ENCODE results near the gene EPS8L2.

- TF ChIP-seq CTCF (IDR thresholded peaks at IDR 0.05; ENCODE audit: poor library complexity) (no peak), EZH2phosphoT487 (IDR thresholded peaks at IDR 0.05; ENCODE audit: low read depth, severe bottlenecking, unreplicated experiment) (no peak)
These were observed 9.0 kb upstream of the EPS8L2 start for GRCh38 chr11:696955-697491.

All from hepatocyte (in vitro differentiated cells).